HG03565 (cell line): ENCODE measurements around the gene DOCK11.
"Not testable (repeated sequence)": the region's sequence is repeated elsewhere in the genome, so short reads cannot be mapped to it uniquely, and the experiment has no call there.

Experiments used
- ATAC-seq: cut with Tn5 transposase; IDR thresholded peaks from one replicate; pipeline ENCODE4 v1.9.1; 2021; ENCODE audit warnings: mild to moderate bottlenecking, moderate library complexity; ENCODE audit not compliant: unreplicated experiment

The DOCK11 gene

DNA sequence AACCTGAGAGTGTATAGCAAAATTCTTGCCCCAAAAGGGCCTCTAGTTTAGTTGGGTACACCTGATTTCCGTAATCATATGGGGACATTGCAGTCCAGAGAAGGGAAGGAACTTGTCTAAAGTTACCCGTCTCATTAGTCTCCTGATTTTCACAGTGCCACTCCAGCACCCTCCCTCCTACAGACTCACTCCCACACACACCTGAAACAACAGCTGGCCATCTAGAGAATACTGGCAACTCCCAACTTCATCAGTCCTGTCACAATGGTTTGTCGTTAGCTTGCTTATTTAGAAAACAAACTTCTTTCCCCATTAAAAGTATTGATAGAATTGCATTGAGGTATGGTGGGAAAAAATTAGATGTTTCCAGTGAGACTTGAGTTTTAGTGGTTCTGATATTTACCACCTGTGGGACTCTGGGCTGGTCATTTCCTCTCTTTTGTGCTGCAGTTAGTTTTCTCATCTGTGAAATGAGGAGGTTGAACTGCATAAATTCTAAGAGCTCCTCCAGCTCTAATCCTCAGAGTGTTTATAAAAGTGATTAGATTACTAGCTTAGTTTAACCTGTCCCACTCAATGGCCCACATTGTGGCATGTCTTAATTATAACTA lies 233.5 kb downstream of the DOCK11 start:
- no peak for ATAC-seq

DNA sequence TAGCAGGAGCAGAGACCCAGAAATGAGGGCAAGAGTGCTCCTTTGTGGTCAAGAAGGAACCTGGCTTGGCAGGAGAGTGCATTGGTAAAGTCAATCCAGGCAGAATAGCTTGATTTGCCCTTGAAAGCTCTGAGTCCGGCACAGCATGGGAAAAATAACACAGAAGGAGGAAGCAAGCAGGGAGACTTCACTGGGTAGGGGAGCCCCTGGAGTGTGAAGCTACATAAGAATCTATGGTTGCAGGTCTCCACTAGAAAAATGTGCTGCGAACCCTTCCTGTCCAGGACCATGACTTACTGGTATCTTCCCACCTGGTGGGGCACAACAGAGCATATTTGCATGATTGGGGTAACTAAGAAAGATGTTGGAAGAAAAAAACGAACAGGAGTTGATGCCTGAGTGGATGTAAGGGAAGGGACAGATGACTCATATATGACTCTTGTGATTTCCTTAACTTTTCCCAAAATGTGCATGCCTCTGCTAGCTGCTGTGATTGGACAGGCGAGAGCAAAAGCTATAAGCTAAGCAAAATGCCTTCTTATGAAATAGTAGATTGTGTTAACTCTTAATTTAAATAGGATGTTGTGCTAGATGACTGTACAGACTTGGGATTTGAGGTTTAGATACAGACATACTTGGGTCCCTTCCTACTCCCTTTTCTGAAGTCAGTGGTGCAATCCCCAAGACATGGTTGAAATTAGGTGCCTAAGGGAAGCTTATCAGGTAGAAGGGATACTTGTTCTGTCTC lies 235.1 kb downstream of the DOCK11 start:
- ATAC-seq: no peak

GRCh38 chrX:118732551-118732950 lies 236.9 kb downstream of the DOCK11 start:
- ATAC-seq: not testable (repeated sequence)

DNA sequence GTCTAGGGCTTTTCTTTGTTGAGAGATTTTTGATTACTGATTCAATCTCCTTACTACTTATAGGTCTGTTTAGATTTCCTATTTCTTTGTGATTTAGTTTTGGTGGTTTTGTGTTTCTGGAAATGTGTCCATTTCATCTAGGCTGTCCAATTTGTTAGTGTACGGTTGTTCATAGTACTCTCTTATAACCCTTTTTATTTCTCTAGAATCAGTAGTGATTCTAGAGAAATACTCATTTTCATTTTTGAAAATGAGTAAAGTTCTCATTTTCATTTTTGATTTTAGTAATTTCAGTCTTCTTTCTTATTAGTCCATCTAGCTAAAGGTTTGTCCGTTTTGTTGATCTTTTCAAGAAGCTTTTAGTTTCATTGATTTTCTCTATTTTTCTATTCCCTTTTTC lies 239.3 kb downstream of the DOCK11 start:
- ATAC-seq: no peak
